Stimulated activated effector memory CD8-positive, alpha-beta T cell treated with anti-CD3 and anti-CD28 coated beads, Interleukin-12 subunit alpha, Interleukin-12 subunit beta, amount 100 ng/mL, for 72 hours (primary cell): ENCODE results near the gene FER.
"Not testable (repeated sequence)": the region's sequence is repeated elsewhere in the genome, so short reads cannot be mapped to it uniquely, and the experiment has no call there.

ENCODE experiments used
- ATAC-seq: fragments of 150-1000 bp; cut with Tn5 transposase; 2 replicates; pipeline ENCODE4 v1.10.0; 2021
- DNase-seq, 2 donors: peaks; one replicate each; pipeline ENCODE4 v3.0.0; 2021 to 2022; ENCODE audit warnings: low spot score in 2 of 2
- H3K27ac Mint-ChIP-seq: one replicate; pipeline ENCODE4 v1.8.0; 2022; ENCODE audit warnings: mild to moderate bottlenecking, mixed read lengths
- H3K36me3 Mint-ChIP-seq: one replicate; pipeline ENCODE4 v1.8.0; 2022; ENCODE audit warnings: mild to moderate bottlenecking, mixed read lengths
- H3K4me1 Mint-ChIP-seq: one replicate; pipeline ENCODE4 v1.8.0; 2022; ENCODE audit warnings: mixed read lengths
- H3K4me3 Mint-ChIP-seq: one replicate; pipeline ENCODE4 v1.8.0; 2022; ENCODE audit warnings: mild to moderate bottlenecking, mixed read lengths
- H3K9me3 Mint-ChIP-seq: one replicate; pipeline ENCODE4 v1.8.0; 2022; ENCODE audit warnings: mixed read lengths

The FER gene

DNA sequence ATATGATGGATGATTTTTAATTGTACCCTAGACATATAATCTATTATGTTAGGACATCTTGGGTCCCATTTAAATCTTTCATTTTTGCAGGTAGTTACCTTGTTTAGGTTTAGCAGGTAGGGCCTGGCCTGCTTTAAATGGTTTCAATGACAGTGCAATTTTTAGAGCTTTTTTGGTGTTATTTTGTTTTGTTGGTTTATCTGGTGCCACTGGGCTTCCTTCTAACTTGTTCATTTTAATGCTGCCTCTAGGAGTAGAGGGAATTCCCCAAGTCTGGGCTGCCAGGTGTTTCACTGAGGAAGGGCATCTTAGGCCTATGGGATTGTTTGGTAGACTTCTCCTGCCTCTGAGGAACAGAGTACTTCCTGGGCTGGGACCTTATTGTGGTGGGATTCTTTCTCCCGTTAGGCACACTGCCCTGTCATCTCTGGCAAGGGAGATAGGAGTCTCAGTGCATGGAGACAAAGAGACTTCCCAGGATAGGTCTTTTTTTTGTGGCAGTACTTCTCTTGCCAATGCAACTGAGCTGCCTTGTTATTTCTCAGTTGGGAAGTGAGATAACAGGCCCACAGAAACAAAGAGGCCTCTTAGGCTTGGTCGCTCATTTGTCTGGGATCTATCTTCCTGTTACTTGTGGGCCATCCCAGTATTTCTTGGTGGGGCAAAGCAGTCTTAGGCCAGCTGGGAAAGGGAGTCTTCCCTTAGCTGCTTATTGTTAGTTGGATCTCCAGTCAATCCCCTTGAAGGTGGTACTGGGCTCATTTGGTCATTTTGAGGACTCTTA is 282.9 kb downstream of the FER start:
- Mint-ChIP-seq H3K4me3 (no peak overlapping the region), H3K9me3 (no peaks in the 10 kb centered on the region), H3K4me1 (no peaks in the 10 kb centered on the region), H3K36me3 (no peaks in the 10 kb centered on the region), H3K27ac (no peak overlapping the region)
- DNase-seq = no peak
- ATAC-seq = no peak

DNA sequence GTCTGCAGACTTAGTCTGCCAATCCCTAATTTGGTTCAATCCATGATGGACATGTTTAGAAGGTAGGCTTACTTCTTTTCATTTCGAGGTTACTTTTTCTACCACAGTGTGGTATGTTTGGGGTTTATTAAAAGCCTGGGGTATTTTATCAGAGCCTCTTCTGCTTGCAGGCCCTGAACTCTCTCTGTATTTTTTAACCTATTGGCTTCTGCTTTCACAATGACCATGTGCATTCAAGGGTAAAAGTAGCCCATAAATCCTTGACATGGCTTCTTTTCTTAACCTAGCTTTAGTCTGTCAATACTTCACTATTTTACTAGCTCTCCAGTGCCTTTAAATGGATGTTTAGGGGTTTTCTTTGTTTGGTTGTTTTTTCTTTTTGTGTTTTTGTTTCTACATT is 286.6 kb downstream of the FER start:
- no peak for DNase-seq
- no peak overlapping the region for H3K27ac Mint-ChIP-seq
- H3K4me1 Mint-ChIP-seq = no peaks in the 10 kb centered on the region
- no peak for ATAC-seq
- no peaks in the 10 kb centered on the region for H3K36me3 Mint-ChIP-seq
- H3K9me3 Mint-ChIP-seq = no peaks in the 10 kb centered on the region
- H3K4me3 Mint-ChIP-seq = no peak overlapping the region

- DNase-seq (no peak), ATAC-seq (no peak)
- H3K4me1 Mint-ChIP-seq = no peaks in the 10 kb centered on the region
Measured at GRCh38 chr5:109035436-109035835, 287.7 kb downstream of the FER start.

GRCh38 chr5:109038209-109038840 is 290.6 kb downstream of the FER start:
- ATAC-seq (no peak), DNase-seq (no peak)
- H3K9me3 Mint-ChIP-seq = no peaks in the 10 kb centered on the region
- H3K36me3 Mint-ChIP-seq = no peaks in the 10 kb centered on the region
- H3K27ac Mint-ChIP-seq = no peak overlapping the region
- no peaks in the 10 kb centered on the region for H3K4me1 Mint-ChIP-seq
- H3K4me3 Mint-ChIP-seq = no peak overlapping the region

More at GRCh38 chr5:109035436-109035835, 287.7 kb downstream of the FER start:
- H3K9me3 Mint-ChIP-seq = no peaks in the 10 kb centered on the region
- H3K36me3 Mint-ChIP-seq = no peaks in the 10 kb centered on the region
- H3K4me3 Mint-ChIP-seq = no peak overlapping the region
- no peak overlapping the region for H3K27ac Mint-ChIP-seq

DNA sequence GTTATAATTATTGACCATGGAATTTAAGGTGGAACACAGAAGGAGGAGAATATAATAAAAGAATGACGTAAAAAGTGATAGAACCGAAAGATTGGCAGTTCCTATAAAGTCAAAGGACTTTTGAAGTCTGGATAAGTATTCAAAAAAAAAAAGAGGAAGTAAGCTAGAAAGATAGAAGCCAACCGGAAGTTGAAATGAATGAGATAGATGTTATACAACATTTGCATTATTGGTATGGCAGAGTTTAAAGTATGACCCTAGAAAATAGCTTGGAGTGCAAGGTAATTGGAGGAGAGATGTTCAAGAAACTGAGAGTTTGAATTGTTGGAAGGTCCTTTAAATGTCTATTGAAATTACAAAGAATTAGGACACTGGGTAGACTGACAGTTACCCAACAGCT is 293.6 kb downstream of the FER start:
- Mint-ChIP-seq H3K4me3 (no peak overlapping the region), H3K27ac (no peak overlapping the region), H3K9me3 (no peaks in the 10 kb centered on the region), H3K4me1 (no peaks in the 10 kb centered on the region), H3K36me3 (no peaks in the 10 kb centered on the region)
- no peak for DNase-seq
- ATAC-seq = no peak

- Mint-ChIP-seq H3K4me3 (no peak overlapping the region), H3K36me3 (no peaks in the 10 kb centered on the region), H3K9me3 (no peaks in the 10 kb centered on the region), H3K27ac (no peak overlapping the region), H3K4me1 (no peaks in the 10 kb centered on the region)
- ATAC-seq (no peak), DNase-seq (no peak)
Measured at GRCh38 chr5:109045710-109046109, 298.0 kb downstream of the FER start.

DNA sequence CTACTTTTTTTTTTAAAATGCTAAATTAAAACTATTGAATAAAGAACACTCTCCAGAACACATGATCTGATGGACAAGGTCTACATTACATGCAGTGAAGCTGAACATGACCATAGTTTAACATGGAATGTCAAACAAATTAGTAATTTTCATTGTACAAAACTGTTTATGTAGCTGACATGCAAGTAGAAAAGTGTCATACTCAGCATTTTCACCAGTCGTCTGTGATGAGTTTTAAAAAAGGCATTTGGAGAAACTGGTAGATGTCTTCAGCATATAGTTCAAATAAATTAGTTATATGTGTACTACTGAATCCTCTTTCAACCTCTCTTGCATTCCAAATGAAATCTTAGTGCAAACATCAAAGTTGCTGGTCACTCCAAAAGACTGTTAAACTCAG is 301.9 kb downstream of the FER start:
- no peak overlapping the region for H3K4me3 Mint-ChIP-seq
- no peak overlapping the region for H3K27ac Mint-ChIP-seq
- no peaks in the 10 kb centered on the region for H3K9me3 Mint-ChIP-seq
- ATAC-seq (no peak), DNase-seq (no peak)
- H3K36me3 Mint-ChIP-seq = no peaks in the 10 kb centered on the region
- H3K4me1 Mint-ChIP-seq = no peaks in the 10 kb centered on the region

DNA sequence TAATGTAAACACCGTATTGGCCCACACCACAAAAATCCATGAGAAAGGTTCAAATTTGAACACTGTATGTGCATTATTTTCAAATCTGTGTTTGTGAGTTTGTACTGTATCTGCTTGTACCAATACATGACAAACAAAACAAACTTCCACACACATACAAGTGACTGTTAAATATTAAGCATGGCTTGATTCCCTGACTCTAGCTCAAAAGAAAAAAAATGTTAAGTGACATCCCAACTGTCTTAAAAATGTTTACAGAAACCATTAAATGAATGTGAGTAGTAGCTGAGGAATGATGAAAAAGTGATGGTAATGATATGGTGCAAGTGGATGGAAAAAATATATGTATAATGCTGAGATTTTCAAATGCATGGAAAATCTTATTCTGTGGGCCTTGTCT is 302.6 kb downstream of the FER start:
- H3K4me1 Mint-ChIP-seq, DNase-seq, H3K4me3 Mint-ChIP-seq, H3K27ac Mint-ChIP-seq, ATAC-seq, H3K36me3 Mint-ChIP-seq, H3K9me3 Mint-ChIP-seq: not testable (repeated sequence)

DNA sequence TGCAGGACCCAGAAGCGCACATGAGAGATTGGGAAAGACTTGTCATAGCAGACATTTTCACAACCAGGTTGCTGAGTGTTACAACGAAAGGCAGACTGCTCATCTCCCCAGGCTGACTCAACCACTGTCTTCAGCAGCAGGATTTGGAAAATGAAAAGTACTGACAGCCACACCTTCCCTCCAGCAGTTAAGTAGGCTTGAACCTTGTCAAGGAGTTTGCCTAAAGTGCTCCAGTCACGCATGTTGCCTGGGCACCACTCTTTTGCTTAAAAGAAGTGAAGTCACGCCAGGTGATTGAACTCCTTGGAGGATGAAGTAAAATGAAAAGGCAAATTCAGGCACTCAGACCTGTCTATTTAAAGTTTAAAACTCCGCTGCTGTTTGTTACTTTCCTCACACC is 304.5 kb downstream of the FER start:
- not testable (repeated sequence) for H3K27ac Mint-ChIP-seq, H3K4me3 Mint-ChIP-seq, H3K4me1 Mint-ChIP-seq, H3K9me3 Mint-ChIP-seq, ATAC-seq, H3K36me3 Mint-ChIP-seq, DNase-seq

DNA sequence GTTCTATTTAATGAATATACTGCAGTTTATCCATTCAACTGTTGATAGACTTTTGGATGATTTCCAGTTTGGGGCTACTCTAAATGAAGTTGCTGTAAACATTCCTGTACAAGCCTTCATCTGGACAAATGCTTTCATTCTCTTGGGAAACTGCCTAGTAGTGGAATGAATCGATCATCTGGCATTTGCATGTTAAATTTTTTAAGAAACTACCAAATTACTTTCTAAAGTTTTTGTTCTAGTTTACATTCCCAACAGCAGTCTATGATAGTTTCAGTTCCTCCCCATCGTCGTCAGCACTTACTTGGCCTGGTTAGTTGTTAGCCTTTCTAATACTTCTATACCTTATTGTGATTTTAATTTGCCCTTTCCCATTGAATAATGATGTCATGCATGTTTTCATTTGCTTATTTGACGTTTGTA is 306.3 kb downstream of the FER start:
- no peaks in the 10 kb centered on the region for H3K9me3 Mint-ChIP-seq
- ATAC-seq (no peak), DNase-seq (no peak)
- H3K4me3 Mint-ChIP-seq = no peak overlapping the region
- no peaks in the 10 kb centered on the region for H3K4me1 Mint-ChIP-seq
- no peak overlapping the region for H3K27ac Mint-ChIP-seq
- no peaks in the 10 kb centered on the region for H3K36me3 Mint-ChIP-seq

DNA sequence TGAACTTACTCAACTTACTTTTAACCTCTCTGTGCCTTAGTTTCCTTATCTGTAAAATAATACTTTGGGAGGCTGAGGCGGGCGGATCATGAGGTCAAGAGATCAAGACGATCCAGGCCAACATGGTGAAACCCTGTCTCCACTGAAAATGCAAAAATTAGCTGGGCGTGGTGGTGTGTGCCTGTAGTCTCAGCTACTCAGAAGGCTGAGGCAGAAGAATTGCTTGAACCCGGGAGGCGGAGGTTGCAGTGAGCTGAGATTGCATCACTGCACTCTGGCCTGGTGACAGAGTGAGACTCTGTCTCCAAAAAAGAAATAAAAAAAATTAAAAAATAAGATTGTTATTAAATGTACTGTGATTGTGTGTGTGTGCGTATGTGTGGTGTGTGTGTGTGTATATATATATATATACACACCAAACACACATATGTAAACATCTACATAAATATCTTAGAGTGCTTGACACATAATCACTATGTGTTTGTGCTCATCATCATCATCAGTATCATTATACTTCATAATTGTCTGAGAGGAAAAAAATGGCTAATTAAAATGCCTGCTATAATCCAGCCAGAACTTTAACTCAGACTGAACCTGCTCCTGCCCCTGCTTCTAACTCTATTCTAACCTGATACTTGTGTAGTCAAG is 312.8 kb downstream of the FER start:
- Mint-ChIP-seq H3K4me1 (no peaks in the 10 kb centered on the region), H3K36me3 (no peaks in the 10 kb centered on the region), H3K27ac (no peak overlapping the region), H3K9me3 (no peaks in the 10 kb centered on the region), H3K4me3 (no peak overlapping the region)
- DNase-seq (no peak), ATAC-seq (no peak)

GRCh38 chr5:109062664-109063063 is 315.0 kb downstream of the FER start:
- Mint-ChIP-seq H3K4me1 (no peaks in the 10 kb centered on the region), H3K27ac (no peak overlapping the region), H3K9me3 (no peaks in the 10 kb centered on the region), H3K4me3 (no peak overlapping the region), H3K36me3 (no peaks in the 10 kb centered on the region)
- DNase-seq (no peak), ATAC-seq (no peak)

- Mint-ChIP-seq H3K27ac (no peak overlapping the region), H3K4me1 (no peaks in the 10 kb centered on the region), H3K36me3 (no peaks in the 10 kb centered on the region), H3K9me3 (no peaks in the 10 kb centered on the region), H3K4me3 (no peak overlapping the region)
- ATAC-seq = no peak
- DNase-seq = no peak
Measured at GRCh38 chr5:109063223-109063622, 315.5 kb downstream of the FER start.

- no peaks in the 10 kb centered on the region for H3K4me1 Mint-ChIP-seq
- H3K9me3 Mint-ChIP-seq = no peaks in the 10 kb centered on the region
- DNase-seq = no peak
Measured at GRCh38 chr5:109076741-109077140, 329.0 kb downstream of the FER start.

DNA sequence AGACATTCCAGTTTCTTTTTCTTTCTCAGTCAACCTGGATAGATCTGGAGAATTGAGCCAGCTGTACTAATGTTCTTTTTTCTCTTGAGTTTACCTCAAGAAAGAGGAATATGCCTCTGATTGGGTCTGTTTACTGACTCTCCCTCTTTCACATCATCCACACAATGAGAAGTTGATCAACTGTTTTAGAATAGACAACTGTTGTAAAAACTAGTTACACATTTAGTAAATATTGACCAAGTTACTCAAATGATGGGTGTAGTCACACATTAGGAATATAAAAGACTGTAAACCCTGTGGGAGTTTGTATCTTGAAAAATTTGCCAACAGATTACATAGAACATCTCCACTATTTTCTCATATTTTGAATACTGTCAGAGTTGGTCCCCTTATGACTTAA is 330.8 kb downstream of the FER start:
- DNase-seq (no peak), ATAC-seq (no peak)
- Mint-ChIP-seq H3K36me3 (no peaks in the 10 kb centered on the region), H3K9me3 (no peaks in the 10 kb centered on the region), H3K4me3 (no peak overlapping the region), H3K4me1 (no peaks in the 10 kb centered on the region), H3K27ac (no peak overlapping the region)

More at GRCh38 chr5:109076741-109077140, 329.0 kb downstream of the FER start:
- ATAC-seq = no peak
- no peaks in the 10 kb centered on the region for H3K36me3 Mint-ChIP-seq
- H3K27ac Mint-ChIP-seq = no peak overlapping the region
- no peak overlapping the region for H3K4me3 Mint-ChIP-seq

DNA sequence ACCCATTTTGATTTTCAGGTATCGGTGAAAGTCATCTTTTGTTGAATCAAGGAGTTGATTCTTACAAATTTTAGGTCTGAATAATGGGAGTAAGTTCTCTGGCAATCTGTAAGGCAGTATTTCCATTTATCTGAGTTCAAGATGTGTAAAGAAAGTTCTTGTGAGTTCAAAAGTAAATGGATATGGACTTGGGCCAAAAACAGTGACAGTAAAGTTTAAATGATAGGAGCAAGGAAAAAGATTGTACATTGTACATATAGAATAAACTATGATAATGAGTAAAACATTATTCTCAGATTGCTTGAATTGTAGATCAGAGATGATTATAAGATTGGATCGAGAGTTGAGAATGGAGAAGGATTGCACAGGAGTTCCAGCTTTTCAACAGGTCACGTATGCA is 332.8 kb downstream of the FER start:
- Mint-ChIP-seq H3K9me3 (no peaks in the 10 kb centered on the region), H3K4me1 (no peaks in the 10 kb centered on the region), H3K4me3 (no peak overlapping the region), H3K36me3 (no peaks in the 10 kb centered on the region), H3K27ac (no peak overlapping the region)
- DNase-seq = no peak
- no peak for ATAC-seq
